GM10248 (cell line): ENCODE data around the gene ZNRF1.

Experiments
- CTCF ChIA-PET: fragments of 300-600 bp; sonication (Branson Sonifier 250); formaldehyde crosslinking; extraction: SDS; loops from one replicate; lab custom pipeline; 2021; ENCODE audit warnings: antibody characterized with exemption; lab: Yijun Ruan, JAX
- POLR2A ChIA-PET: fragments of 350-650 bp; sonication (Branson Sonifier 250); formaldehyde crosslinking; extraction: SDS; loops from one replicate; lab custom pipeline; 2020; ENCODE audit warnings: antibody characterized with exemption; lab: Yijun Ruan, JAX
- DNase-seq: peaks from one replicate; pipeline ENCODE4 v3.0.0; 2012; ENCODE audit errors: extremely low spot score
- TF ChIP-seq, protein P1 (sequence below): IDR thresholded peaks from 2 replicates; pipeline ENCODE4 v1.5.1; 2012; ENCODE audit warnings: mild to moderate bottlenecking, low read depth; ENCODE audit errors: extremely low read depth, missing control alignments, control extremely low read depth

The ZNRF1 gene

DNA sequence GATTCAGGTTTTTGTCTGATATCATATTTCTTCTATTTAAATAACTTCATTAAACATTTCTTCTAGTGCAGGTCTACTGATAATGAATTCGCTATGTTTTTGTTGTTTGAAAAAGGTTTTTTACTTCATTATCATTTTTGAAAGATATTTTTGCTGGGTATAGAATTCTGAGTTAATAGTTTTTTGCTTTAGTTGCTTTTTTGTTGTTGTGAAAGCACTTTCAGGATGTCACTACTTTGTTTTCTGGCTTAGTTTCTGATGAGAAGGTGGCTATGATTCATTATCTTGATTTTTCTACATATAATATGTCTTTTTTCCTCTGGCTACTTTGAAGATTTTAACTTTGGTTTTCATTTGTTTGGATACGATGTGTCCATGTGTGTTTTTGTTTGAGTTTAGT lies 153.0 kb downstream of the ZNRF1 start:
- TF ChIP-seq, protein P1, sequence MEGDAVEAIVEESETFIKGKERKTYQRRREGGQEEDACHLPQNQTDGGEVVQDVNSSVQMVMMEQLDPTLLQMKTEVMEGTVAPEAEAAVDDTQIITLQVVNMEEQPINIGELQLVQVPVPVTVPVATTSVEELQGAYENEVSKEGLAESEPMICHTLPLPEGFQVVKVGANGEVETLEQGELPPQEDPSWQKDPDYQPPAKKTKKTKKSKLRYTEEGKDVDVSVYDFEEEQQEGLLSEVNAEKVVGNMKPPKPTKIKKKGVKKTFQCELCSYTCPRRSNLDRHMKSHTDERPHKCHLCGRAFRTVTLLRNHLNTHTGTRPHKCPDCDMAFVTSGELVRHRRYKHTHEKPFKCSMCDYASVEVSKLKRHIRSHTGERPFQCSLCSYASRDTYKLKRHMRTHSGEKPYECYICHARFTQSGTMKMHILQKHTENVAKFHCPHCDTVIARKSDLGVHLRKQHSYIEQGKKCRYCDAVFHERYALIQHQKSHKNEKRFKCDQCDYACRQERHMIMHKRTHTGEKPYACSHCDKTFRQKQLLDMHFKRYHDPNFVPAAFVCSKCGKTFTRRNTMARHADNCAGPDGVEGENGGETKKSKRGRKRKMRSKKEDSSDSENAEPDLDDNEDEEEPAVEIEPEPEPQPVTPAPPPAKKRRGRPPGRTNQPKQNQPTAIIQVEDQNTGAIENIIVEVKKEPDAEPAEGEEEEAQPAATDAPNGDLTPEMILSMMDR = no peak
- no peak for DNase-seq
- CTCF ChIA-PET = interaction anchor here (1.0 kb wide), 1 partner anchor 23 kb away, joined by 3 read pairs; no protein-coding TSS in a partner anchor
- POLR2A ChIA-PET = no interaction called here

DNA sequence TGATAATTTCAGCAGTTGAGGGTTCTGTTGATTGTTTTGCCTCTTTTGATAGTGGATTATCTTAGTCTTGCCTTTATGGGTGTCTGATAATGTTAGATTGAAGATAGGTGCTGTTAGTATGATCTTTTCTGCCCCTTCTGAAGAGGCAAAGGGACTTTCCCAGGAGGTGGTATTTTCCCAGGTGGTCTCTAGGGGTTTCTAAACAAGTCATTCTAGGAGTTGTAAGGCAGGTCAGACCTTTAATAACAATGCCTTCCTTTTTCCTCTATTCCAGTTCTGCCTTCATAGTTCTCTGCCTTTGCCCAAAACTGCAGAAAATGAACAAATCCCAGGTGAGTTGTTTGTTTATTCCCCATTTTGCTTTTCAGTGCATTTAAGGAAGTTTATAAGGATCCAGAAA lies 153.8 kb downstream of the ZNRF1 start:
- POLR2A ChIA-PET = no interaction called here
- CTCF ChIA-PET = interaction anchor here (1.0 kb wide), 1 partner anchor 22 kb away, joined by 3 read pairs; no protein-coding TSS in a partner anchor
- TF ChIP-seq, protein P1 = no peak
- peak; percentile 33 for DNase-seq

DNA sequence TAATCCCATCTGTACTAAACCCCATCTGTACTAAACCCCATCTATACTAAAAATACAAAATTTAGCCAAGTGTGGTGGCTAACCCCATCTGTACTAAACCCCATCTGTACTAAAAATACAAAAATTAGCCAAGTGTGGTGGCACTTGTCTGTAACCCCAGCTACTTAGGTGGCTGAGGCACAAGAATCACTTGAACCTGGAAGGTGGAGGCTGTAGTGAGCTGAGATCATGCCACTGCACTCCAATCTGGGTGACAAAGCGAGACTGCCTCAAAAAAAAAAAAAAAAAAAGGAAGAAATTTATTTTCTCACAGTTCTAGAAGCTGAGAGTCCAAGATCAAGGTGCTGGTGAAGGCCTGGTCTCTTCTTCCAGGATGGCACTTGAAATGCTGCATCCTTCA lies 161.6 kb downstream of the ZNRF1 start:
- TF ChIP-seq, protein P1 = no peak

More for the DNA sequence above, 161.6 kb downstream of the ZNRF1 start:
- ChIA-PET CTCF (interaction anchor here (0.8 kb wide), 1 partner anchor 17 kb away, joined by 3 read pairs; no protein-coding TSS in a partner anchor), POLR2A (no interaction called here)
- no peak for DNase-seq
